ENCODE results near the gene IRF9.

IRF9 gene, protein sequence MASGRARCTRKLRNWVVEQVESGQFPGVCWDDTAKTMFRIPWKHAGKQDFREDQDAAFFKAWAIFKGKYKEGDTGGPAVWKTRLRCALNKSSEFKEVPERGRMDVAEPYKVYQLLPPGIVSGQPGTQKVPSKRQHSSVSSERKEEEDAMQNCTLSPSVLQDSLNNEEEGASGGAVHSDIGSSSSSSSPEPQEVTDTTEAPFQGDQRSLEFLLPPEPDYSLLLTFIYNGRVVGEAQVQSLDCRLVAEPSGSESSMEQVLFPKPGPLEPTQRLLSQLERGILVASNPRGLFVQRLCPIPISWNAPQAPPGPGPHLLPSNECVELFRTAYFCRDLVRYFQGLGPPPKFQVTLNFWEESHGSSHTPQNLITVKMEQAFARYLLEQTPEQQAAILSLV

DNA sequence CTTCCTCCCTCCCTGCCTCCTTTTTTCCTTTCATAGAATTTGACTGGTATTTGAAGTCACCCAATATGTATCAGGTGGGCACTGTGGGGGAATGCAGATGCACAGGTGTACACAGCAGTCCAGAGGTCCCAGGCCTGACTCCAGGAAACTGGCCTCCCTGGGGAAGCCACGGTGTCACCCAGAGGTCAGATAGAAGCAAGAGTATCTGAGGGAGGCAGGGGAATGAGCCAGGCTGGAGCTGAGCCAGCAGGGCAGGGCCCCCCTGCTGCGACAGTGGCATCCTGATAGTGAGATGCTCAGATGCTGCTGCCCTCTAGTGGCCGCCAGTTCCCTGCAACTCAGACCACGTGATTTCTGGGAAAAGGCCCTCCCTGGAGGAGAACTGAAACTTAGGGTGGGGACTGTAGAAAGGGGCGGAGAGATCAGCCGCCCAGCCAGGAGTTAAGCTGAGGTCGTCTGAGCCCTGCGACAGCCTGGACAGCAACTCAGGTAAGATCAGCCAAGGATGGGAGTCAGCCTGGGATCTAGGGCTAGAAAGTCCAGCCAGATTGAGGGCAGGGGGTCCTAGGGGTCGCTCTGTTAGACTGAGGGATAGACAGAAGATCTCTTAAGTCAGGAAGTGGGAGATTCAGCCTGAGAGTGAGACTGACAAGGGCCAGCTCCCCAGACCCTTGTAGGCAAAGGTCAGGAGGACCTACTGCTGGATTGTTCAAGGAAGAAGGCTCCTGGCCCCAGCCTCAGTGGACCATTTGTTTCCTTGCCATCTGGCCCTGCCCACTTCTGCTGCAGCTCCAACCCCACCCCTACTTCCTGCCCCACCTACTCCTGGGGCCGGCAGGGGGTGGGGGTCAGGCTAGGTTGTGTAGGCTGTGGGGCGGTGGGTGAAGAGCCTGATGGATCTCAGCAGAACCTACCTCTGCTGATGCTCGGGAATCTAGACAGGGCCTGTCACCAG, at the start of gene IRF9:
Gene IRF9, plus strand, starts transcription at position 416 of the 955 bp plus-strand sequence. CDS start 880 bp downstream, outside the sequence.
- DNase-seq: peak; percentile 98

DNA sequence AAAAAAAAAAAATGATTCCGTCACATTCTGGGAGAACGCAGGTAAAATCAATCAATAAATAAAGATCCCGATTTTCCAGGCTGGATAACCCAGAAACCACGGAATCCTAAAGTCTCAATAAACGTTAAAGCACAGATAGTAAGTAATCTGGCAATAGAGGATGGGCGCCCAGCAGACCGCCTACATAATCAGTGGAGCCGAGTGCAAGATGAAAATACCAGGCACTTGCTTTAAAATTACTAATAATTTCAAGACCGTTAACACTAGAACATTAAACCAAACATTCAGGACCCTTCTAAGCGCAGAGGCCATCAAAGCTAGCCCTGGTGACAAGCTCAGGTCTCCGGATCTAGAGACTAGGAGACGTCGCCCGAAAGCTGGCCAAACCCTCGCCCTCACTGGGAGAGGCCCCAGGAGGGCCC, 47.7 kb upstream of the IRF9 start:
- DNase-seq: no peak

DNA sequence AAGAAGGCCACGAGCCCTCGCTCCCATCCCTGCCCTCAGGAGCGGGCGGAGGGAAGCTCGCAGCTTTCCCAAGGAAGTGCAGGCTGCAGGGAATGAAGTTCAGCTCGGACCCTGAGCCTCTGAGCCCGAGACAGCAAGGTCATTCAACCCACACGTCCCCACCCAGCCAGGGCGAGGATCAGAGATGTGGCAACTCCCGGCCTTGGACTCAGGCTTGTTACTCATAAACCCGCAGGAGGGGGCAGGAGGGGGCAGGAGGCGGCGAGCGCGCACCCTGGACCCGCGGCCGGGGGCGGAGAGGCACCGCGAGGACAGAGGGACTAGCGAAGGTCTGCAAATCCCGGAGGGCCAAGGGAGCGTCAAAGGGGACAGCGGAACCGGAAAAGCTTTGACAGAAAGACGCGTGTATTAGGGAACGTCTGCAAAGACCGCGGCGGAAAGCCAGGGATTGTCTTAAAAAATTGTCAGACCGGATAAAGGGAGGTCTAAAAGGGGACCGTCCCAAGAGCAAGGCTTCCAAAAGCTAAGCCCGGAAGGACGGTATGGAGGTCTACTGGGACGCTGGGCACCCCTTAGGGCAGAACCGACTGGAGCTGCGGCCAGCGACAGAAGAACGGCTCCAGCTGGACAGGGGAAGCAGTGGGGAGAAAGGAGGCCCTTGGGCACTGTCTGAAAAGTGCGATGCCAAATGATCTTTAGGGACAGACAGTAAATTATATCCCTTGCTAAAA, 47.1 kb upstream of the IRF9 start:
- DNase-seq: peak; percentile 93

DNA sequence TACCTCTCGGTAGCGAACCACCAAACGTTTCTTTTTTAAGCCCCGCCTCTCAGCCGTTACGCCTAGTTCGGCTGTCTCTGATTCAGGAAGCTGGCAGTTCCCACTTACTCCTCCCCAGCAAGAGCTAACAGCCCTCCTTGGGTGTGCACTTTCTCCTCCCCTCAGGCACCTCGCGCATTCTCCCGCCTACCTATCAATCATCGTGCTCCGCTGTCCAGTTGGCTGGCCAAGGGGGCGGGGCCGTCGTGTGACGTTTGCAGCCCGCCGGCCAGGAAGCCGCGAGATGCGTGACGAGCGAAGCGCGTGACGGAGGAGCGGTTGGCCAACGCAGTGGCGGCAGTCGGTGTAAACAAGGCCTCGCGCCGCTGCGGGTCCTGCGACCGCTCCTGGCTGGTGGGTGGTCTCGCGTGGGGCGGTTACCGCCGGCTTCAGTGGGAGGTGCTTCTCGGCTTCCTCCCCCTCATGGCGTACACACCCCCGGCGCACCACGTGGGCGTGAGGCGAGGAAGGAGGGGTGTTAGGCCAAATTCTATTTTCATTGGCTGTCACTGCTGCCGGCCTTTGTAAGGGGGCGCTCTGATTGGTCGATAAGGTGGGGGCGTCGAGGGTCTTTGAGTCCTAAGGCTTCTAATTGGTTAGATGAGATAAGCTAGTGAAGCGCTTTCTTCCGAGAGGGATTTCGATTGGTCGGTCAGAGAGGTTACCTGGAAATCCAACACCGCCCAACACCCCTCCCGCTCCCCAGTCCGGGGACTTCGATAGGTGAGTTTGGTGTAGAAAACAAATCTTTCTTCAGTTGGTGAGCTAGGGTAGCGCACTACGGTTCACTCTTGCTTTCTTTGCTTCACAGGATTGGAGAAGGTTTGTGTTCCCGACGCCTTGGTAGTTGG, 46.3 kb upstream of the IRF9 start, which contains the start of the genes DCAF11 and NRL:
Gene DCAF11, plus strand, starts transcription at position 246 of the 890 bp plus-strand sequence. CDS start 818 bp downstream, outside the sequence.
Gene NRL, minus strand, starts transcription at position 418 of the 890 bp plus-strand sequence. CDS start 32,101 bp downstream, outside the sequence.
- peak; percentile 100 for DNase-seq

DNA sequence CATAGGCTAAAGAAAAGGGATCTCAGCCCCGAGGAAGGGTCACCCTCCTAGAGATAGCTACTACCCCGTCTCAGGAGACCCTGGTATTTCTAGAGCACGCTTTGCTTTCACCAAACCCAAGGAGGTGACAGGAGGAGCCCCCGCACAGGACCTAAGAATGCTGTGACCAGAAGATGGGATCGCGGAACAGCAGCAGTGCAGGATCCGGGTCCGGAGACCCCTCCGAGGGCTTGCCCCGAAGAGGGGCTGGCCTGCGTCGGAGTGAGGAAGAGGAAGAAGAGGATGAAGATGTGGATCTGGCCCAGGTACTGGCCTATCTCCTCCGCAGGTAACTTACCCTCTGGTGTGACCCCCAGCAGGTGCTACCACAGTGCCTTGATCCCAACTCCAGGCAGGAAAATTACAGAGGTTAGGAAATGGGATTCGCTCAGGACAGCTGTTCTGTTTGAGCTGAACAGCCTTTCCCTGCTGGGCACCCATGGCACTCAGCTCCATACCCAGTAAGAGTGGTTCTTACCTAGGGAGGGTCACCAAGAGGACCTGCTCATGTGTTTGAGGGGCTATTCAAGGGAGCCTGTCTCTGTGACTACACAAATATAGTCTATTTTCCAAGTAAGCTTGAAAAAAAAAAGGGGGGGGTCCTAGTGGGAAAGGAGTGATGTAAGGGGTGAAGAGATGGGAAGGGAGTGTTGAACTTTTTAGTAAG, 45.5 kb upstream of the IRF9 start:
- DNase-seq: no peak

DNA sequence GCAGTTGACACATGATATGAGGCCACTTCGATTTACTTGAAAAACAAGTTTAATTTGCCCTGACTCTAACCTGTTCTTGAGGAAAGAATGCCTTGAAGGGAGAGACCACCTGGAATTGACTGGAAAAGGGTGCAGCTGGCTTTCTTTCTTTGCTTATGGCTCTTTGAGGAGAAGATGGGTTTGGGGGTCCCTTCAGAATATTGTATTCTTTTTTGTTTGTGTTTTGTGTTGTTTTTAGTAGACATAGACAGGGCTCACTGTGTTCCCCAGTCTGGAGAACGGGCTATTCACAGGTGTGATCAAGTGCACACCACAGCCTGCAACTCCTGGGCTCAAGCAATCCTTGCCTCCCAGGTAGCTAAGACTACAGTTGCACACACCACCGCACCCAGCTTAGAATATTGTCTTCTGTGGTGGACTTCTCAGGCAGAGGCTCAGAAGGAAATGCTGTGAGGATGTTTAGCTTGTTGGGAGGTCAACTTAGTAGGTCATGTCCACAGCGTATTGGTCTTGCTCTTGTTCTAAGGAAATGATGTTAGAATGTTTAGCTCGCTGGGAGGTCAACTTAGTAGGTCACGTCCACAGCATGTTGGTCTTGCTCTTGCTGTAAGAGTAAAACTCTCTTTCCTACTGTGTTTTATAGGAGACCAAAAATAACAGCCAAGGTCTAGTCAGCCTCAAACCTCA, 44.8 kb upstream of the IRF9 start:
- DNase-seq: no peak

DNA sequence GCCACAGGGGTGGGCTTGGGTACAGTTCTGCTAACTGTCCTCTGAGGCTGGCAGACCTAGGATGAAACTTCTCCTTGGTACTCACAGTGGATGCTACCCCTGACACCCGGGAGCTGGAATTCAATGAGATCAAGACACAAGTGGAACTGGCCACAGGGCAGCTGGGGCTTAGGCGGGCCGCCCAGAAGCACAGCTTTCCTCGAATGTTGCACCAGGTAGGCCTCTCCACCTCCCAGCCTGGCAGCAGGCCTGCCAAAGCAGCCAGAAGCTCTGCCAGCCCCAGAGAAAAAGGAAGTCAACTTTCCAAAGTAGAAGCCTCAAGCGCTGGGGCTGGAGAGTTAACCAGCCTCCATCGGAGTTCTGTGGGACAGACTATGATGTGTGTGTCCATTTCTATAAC, 43.9 kb upstream of the IRF9 start:
- no peak for DNase-seq

DNA sequence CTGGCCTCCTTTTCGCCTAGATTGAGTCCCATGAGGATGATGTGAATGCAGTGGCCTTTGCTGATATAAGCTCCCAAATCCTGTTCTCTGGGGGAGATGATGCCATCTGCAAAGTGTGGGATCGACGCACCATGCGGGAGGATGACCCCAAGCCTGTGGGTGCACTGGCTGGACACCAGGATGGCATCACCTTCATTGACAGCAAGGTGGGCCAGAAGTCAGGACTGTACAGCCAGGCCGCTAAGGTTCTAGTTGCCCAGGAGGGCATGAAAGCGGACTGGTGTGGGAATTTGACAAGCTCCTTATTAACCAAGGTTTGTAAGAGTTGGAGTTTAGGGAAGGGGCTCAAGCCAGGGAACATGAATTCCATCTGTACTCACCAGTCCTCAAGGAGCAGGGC, 41.4 kb upstream of the IRF9 start:
- DNase-seq: no peak

DNA sequence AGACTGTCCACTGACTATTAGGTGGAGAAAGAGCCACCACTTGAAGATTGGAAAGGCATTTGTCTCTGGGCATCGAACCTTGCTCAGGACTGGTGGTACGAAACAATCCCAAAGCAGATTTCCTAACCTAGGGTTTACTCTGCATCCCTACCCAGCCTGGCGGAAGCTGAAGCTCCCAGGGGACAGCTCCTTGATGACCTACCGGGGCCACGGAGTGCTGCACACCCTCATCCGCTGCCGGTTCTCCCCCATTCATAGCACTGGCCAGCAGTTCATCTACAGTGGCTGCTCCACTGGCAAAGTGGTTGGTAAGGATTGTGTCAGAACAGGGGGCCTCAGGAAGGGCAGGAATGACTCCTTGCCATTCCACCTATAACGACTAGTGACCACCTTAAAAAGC, 39.9 kb upstream of the IRF9 start:
- DNase-seq: no peak

DNA sequence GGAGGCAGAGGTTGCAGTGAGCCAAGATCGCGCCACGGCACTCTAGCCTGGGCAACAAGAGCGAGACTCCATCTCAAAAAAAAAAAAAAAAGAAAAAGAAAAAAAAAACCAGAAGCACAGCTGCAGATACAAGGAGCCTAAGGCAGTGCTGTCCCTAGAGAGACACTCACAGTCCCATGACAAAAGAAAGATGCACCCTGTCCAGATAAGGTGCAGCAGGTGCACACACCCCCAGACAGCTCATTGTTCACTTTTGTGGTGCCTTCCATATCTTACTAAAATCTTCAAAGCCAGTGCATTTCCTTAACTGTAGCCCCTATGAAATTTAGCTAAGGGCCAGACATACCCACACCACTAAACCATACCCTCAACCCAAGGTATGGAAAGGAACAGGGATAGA, 38.6 kb upstream of the IRF9 start:
- DNase-seq: peak; percentile 61

DNA sequence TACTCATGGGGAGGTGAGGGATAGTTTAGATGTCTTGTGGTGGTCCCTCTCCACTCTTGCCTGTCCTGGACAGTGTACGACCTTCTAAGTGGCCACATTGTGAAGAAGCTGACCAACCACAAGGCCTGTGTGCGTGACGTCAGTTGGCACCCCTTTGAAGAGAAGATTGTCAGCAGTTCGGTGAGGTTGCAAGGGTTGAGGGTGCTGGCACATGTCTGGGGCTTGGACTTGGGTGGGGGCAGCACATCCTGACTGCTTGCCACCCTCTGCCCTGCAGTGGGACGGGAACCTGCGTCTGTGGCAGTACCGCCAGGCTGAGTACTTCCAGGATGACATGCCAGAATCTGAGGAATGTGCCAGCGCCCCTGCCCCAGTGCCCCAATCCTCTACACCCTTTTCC, 38.2 kb upstream of the IRF9 start:
- DNase-seq: peak; percentile 55

DNA sequence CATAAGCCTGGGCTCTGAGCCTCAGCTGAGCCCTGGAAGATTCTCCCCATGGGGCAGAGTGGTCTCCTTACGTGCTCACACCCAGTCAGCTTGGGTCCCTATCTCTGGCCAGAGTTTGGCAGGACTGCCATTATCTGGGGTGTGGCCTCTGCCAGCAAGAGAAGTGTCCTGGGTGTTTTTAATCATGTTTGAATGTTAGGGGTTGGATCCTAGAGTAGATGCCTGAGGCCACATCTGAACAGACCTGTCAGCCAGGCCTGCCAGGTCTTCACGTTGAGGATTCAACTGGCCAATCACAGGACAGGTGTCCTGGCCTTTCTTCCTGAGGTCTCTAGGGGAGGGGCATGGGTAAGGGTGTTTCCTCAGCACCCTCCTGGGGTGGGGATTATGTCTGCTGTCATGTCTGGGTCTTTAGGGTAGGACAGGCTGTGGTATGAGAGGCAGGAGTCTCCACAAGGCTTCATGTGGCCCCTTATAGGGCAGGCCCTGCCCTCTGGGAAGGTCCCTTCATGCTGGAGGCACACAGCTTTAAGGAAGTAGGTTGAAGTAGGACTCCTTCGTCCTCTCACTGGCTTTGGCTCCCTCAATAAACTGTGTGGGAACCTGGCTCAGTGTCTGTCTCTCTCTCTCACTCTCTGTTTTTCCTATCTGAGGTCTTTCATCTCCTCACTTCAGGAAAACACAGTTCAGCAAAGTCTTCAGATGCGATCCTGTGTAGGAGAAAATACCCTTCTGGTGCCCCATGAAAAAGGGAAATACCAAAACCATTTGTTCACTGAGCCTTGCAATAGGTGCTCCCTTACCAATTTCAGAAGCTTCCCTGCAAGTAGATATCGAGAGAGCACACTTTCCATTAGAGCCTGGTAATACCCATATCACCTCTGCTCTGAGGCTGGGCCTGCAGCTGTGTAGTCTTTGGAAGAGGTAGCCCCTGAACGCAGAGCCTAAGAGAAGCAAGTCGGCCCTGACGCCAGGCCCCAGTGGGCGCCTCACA, 37.3 kb upstream of the IRF9 start:
- DNase-seq: peak; percentile 96

DNA sequence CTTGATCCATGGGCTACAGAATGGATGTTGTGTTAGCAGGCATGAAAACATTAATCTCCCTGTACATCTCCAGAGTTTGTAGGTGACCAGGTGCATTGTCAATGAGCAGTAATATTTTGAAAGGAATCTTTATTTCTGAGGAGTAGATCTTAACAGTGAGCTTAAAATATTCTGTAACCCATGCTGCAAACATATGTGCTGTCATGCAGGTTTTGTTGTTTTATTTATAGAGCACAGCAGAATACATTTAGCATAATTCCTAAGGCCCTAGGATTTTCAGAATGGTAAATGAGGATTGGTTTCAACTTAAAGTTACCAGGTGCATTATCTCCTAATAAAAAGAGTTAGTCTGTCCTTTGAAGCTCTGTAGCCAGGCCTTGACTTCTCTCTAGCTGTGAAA, 34.1 kb upstream of the IRF9 start:
- no peak for DNase-seq

DNA sequence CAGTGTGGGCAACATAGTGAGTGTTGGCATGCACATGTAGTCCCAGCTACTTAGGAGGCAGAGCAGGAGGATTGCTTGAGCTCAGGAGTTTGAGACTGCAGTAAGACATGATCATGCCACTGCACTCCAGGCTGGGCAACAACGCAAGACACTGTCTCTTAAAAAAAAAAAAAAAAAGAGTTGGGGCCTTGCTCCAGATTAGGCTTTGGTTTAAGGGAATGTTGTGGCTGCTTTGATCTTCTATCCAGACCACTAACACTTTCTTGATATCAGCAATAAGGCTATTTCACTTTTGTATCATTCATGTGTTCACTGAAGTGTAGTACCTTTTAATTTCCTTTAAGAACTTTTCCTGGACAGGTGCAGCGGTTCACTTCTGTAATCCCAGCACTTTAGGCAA, 33.4 kb upstream of the IRF9 start:
- DNase-seq: no peak

DNA sequence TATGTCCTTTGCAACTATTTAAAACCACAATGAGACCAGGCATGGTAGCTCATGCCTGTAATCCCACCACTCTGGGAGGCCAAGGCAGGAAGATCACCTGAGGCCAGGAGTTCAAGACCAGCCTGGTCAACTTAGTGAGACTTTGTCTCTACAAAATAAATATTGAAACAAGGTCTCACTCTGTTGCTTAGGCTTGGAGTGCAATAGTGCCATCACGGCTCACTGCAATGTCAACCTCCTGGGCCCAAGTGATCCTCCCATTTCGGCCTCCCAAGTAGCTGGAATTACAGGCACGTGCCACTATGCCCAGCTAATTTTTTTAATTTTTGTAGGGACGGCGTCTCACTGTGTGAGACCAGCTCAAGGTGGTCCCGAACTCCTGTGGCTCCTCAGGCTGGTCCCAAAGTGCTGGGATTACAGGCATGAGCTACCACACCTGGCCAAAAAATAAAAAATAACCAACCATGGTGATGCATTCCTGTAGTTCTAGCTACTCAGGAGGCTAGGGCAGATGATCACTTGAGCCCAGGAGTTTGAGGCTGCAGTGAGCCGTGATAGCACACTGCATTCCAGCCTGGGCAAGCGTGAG, 31.6 kb upstream of the IRF9 start:
- no peak for DNase-seq

DNA sequence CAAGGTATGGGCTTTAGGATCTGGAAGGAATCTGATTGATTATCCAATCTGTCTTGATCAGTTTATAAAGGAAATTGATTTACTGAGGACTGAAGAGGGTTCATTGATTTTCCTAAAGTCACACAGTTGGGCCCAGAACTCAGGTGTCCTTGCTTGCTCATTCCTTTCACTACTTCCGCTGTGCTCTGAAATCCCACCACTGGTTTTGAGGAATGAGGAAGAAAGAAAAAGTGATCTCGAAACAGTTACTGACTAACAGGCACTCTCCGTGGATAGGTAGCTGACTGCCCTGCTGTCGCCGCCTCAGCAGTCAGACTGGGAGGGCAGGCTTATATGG, 30.7 kb upstream of the IRF9 start, which contains the start of gene FITM1:
Gene FITM1, plus strand, starts transcription at position 280 of the 337 bp plus-strand sequence. CDS start 905 bp downstream, outside the sequence.
- no peak for DNase-seq

DNA sequence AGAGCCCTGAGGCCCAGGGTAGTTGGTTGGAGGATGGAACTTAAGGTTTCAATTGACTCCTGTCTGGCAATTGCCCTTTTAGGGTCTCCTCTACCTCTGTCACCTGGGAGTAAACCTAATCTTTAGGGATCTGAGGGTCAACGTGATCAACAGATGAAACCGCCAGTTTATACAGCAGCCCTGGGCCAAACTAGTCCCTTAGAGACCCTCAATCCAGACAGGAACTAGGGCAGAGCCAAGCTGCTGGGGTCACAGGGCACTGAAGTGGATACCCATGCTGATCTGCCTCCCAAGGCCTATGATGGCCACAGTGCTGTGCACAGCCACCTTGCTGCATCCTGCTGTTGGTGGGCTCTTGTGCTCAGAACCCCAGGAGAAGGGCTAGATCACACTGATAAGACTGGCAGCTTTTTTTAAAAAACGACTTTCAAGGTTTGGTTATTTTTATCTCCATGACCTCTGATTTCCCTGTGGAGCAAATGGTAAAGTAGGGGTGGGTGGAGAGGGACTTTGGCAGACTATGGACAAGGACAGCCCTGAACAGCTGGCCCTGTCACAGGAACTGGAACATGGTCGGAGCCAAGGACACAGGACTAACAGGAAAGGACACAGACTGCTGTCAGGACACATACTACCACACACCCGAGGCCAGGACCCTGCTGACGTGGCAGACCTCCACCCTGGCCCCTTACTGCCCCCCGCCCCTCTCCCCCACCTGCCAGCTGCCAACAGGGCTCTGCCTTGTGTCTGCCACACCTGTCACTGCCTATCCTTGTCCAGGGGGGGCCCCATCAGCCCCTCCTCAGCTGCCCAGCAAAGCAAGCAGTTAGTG, 30.1 kb upstream of the IRF9 start:
- no peak for DNase-seq

DNA sequence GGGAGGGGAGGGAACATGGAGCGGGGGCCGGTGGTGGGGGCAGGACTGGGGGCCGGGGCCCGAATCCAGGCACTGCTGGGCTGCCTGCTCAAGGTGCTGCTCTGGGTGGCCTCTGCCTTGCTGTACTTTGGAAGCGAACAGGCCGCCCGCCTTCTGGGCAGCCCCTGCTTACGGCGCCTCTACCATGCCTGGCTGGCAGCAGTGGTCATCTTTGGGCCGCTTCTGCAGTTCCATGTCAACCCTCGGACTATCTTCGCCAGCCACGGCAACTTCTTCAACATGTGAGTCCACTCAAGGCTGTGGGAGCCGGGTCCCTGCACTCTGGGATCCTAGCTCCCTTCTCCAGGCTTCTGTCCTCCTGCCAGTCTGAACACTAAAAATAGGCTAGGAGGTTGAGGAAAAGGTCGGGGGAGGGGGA, 29.5 kb upstream of the IRF9 start:
- DNase-seq: no peak

Measured in hematopoietic multipotent progenitor cell treated with erythropoietin and hydrocortisone succinate and interleukin-3 and kit ligand, for 8 days (in vitro differentiated cells).